Skin epidermis (tissue), 12 donors: ENCODE measurements around the gene RBM12.

Experiments used
- H3K27ac ChIP-seq, 21 experiments: fragments of 200-600 bp; sonication (generic) in 11 of 21; one replicate each; pipeline ENCODE4 v1.5.0; 2020; ENCODE audit warnings: mild to moderate bottlenecking in 3 of 21, inconsistent platforms in 2 of 21, moderate library complexity in 2 of 21
- H3K4me3 ChIP-seq, 7 experiments: fragments of 200-600 bp; sonication (generic) in 2 of 7; one replicate each; pipeline ENCODE4 v1.5.0; 2020; ENCODE audit warnings: inconsistent platforms in 2 of 7, mild to moderate bottlenecking in 2 of 7, moderate library complexity in 1 of 7

Gene RBM12

GRCh38 chr20:35661053-35661452, 3.6 kb downstream of the RBM12 start:
- peak overlapping the region in 5 of 21 experiments; percentile 5 to 98 (median 26) for H3K27ac ChIP-seq
- H3K4me3 ChIP-seq, result no peak overlapping the region

DNA sequence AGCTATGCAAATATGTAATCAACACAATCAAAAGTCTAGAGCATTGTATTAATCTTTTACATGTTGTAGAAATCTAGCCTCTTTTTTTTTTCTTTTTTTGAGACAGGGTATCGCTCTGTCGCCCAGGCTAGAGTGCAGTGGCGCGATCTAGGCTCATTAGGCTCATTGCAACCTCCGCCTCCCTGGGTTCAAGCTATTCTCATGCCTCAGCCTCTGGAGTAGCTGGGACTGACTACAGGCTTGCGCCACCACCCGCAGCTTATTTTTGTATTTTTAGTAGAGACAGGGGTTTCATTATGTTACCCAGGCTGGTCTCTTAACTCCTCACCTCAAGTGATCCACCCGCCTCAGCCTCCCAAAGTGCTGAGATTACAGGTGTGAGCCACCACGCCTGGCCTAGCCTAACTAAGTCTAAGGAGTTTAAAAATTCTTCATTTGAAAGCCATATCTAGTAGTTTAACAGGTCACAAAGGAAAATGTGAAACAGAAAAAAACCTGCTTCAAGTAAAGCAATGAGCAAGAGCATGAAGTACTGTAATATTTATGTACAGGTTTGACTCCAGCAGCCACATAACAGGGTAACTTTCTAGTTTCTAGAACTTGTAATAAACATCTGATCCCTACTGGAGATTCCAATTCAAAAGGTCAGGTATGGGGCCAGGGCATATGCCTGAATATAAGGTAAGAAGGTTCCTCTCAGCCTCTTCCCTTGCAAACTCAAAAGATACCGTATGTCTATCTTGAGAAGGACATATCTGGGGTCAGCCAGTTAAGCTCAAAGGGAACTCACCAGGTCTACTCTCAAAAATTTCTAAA, 4.4 kb downstream of the RBM12 start:
- Histone ChIP-seq H3K4me3 (no peak overlapping the region), H3K27ac (peak overlapping the region in 3 of 21 experiments; percentile 26 to 52 (median 32))

GRCh38 chr20:35657271-35657670, 7.4 kb downstream of the RBM12 start:
- no peak overlapping the region for H3K27ac ChIP-seq

DNA sequence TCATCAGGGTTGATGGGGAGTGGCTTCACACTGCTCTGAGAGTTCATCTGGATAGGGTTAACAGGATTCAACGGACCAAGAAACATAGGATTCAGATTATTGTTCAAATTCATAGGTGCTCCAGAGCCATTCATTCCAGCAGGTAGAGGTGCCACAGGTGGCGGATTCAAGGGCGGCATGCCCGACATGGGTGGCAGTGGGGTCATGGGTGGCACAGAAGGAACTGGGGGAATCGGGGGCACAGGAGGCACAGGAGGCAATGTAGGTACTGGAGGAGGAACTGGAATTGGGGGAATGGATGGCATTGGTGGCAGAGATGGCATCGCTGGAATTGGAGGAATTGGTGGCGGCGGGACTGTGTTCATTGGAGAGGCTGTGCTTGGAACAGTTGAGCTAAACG, 10.3 kb downstream of the RBM12 start:
- Histone ChIP-seq H3K27ac (no peak overlapping the region), H3K4me3 (no peak overlapping the region)

More at GRCh38 chr20:35657271-35657670, 7.4 kb downstream of the RBM12 start:
- no peak overlapping the region for H3K4me3 ChIP-seq

DNA sequence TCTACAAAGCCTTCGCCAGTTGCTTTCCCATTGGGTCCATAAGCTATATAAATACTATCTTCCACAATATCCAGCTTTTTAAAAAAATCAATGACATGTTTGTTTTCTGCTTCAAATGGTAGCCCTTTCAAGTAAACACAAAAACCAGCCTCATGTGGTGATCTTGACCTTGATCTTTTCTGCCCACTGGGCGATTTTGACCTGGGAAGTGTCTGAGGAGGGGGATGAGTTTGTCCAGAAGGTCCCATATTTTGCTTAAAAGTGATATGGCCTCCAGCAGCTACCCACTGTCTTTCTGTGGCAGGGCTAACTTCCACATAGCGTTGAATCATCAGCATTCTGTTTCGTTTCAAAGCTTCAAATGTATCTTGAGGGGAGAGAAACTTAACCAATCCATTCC, 10.8 kb downstream of the RBM12 start:
- H3K4me3 ChIP-seq, result no peak overlapping the region
- no peak overlapping the region for H3K27ac ChIP-seq

GRCh38 chr20:35653430-35653734, 11.3 kb downstream of the RBM12 start:
- Histone ChIP-seq H3K4me3 (no peak overlapping the region), H3K27ac (no peak overlapping the region)

DNA sequence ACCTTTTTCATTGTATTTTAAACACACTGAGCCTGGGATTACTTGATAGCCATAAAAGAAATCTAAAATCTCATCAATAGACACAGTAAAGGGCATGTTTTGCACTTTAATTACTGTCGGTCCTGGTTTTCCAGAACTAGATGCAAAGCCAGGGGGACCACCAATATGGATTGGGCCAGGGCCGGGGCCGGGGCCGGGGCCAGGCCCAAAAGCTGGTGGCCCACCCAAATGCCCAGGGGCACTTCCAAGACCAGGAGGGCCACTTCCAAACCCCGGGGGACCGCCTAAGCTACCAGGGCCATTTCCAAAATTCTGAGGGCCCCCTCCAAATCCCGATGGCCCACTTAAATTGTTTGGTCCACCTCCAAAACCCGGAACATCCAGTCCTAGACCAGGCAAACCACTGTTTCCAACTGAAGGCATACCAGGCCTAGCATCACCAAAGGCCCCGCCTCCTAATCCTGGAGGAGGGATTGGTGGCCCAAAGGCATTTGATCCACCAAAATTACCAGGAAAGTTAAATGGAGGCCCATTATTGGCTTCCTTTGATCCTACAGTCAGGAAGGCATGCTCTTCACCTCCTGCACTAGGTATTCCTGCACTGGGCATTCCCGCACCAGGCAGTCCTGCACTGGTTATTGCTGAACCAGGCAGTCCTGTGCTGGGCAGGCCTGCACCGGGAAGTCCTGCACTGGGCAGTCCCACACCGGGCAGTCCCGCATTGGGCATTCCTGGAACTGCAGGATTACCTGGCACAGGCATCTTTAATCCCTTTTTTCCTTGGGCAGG, 11.9 kb downstream of the RBM12 start:
- H3K4me3 ChIP-seq, result no peak overlapping the region
- H3K27ac ChIP-seq, result no peak overlapping the region

DNA sequence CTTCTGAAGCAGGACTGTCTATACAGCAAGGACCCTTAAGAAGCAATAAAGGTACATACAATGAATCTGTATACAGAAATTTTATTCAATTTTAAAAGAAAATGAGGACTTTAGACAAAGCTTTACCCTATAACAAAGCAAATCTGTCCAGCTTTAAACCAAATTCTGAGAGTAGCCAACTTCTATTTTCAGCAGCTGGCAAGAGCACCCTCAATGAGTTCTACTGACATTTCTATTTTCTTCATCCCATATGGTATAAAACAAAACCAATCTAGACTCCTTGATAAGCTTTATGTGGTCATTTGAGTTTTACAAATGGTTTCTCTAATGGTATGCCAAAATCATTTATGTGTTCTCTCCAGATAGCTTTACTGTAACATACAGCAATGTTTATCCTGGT, 12.7 kb downstream of the RBM12 start:
- no peak overlapping the region for H3K27ac ChIP-seq

GRCh38 chr20:35650632-35651031, 14.1 kb downstream of the RBM12 start:
- H3K27ac ChIP-seq, result no peak overlapping the region

More for the DNA sequence above, 12.7 kb downstream of the RBM12 start:
- H3K4me3 ChIP-seq, result no peak overlapping the region

GRCh38 chr20:35648836-35649235, 15.9 kb downstream of the RBM12 start:
- H3K4me3 ChIP-seq, result no peak overlapping the region
- H3K27ac ChIP-seq, result peak overlapping the region in 1 of 21 experiments; percentile 7

More at GRCh38 chr20:35650632-35651031, 14.1 kb downstream of the RBM12 start:
- H3K4me3 ChIP-seq, result no peak overlapping the region

DNA sequence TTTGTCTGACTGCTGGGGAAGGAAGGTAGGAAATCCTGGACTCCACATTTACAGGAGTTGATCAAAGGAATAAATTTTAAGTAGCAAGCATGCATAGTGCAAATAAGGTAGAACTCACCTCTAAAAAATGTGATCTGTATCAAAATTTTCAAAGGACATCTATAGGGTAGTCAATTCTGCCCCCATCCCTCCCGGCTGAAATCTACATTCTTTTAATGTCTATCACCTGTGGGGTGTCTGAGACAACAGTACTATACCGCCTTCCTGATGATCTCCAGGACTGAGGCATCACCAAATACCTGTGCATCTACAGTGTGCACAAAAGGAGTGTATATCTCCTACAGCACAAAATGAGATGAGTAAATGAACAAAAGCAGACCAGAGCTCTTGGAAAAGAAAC, 19.9 kb downstream of the RBM12 start:
- H3K27ac ChIP-seq, result no peak overlapping the region
- no peak overlapping the region for H3K4me3 ChIP-seq

DNA sequence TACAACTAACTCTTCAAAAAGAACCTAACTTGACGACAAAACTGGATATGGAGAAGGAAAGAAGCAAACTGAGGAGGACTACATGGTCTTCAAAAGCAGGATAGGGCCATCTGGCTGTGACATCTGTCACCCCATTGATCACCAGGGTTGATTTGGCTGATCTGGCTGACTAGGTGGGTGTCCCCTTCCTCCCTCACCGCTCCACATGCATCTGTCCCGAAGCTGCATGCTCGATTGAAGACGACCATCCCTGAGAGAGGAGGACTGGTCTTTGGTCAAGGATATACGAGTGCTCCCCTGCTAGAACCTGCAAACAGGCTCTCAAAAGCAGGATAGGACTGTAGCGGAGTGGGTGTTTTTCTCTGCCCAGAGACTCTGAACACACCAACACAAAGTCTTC, 21.7 kb downstream of the RBM12 start:
- H3K27ac ChIP-seq, result no peak overlapping the region
- H3K4me3 ChIP-seq, result no peak overlapping the region

DNA sequence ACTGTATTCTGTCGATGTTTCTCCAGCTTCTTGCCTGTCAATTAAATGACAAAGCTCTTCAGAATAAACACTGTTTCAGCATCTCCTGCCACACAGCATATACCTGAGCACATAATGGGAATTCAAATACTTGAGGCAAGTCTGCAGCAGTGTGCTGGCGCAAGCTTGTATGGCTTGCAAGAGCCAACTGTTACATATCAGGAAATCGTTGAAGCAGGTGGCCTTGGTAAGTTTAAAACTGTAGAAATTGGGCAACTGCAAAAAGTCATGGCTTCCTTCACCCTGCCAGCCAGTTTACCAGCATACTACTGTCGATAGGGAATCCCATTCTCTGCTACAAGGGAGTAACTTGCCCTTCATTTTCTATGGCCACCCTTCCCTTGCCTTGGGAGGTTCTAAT, 23.0 kb downstream of the RBM12 start:
- no peak overlapping the region for H3K27ac ChIP-seq
- no peak overlapping the region for H3K4me3 ChIP-seq

DNA sequence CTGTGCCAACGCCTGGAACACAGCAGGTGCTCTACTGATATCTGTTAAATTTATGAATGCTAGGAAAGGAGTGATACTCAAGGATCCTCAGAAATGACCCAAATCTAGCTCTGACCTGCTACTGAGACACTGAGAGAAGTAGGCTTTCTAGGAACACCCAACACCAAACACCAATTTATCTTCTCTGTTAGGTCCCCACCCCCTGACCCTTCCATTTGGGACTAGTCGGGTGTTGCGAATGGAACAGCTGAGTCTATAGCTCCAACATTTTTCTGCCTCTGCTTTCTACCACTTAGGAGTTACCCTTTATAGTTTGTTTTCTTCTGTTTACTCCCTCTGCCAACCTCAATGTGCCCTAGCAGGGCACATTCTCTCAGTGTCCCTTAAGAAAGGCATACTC, 24.0 kb downstream of the RBM12 start:
- H3K4me3 ChIP-seq, result no peak overlapping the region

DNA sequence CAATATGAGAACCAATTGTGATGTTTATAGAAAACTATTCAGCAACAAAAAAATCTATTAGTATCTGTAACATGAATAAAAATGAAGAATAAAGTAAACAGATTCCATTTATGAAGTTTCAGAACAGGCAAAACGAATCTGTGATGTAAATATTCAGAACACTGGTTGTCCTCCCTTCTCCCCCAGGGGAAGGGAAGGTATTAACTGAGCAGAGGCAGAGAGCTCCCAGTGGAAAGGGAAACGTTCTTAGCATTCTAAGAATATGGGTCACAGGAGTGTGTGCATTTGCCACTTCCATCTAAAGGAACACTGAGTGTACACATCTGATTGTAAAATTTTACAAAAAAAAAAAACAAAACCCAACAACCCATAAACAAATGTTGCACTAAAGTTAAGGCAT, 25.9 kb downstream of the RBM12 start:
- no peak overlapping the region for H3K27ac ChIP-seq
- H3K4me3 ChIP-seq, result no peak overlapping the region

More for the DNA sequence above, 24.0 kb downstream of the RBM12 start:
- H3K27ac ChIP-seq, result no peak overlapping the region

DNA sequence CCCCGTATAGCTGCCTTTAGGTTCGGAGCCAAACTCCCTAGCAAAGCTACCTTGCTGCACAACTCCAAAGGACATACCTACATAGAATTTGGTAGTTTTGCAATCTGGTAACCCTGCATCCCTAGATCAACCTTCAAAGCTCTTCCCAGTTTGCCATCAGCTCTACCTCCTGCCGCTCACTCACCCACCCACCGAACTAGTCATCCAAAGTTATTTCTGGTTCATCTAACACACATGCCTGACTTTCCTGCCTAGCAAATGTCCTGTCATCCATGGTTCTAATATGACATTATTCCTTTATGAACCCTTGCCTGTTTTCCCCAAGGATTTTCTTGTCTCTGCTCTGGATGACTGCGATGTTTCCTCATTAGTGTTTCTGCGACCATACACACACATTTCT, 27.4 kb downstream of the RBM12 start:
- Histone ChIP-seq H3K27ac (no peak overlapping the region), H3K4me3 (no peak overlapping the region)

GRCh38 chr20:35636095-35636494, 28.6 kb downstream of the RBM12 start:
- Histone ChIP-seq H3K27ac (no peak overlapping the region), H3K4me3 (no peak overlapping the region)

GRCh38 chr20:35635652-35636051, 29.0 kb downstream of the RBM12 start:
- no peak overlapping the region for H3K4me3 ChIP-seq
- no peak overlapping the region for H3K27ac ChIP-seq

GRCh38 chr20:35632539-35633115, 32.1 kb downstream of the RBM12 start:
- H3K27ac ChIP-seq, result no peak overlapping the region
- H3K4me3 ChIP-seq, result no peak overlapping the region

GRCh38 chr20:35630636-35631035, 34.1 kb downstream of the RBM12 start:
- Histone ChIP-seq H3K4me3 (no peak overlapping the region), H3K27ac (no peak overlapping the region)
